NCI-H1105 (cell line): ENCODE data around the gene SYT2.
"Not testable (repeated sequence)": the region's sequence is repeated elsewhere in the genome, so short reads cannot be mapped to it uniquely, and the experiment has no call there.

ENCODE experiments used
- DNase-seq: peaks from one replicate; lab custom pipeline; 2025; lab: John Stamatoyannopoulos, UW

The SYT2 gene

GRCh38 chr1:202569393-202570322, 140.6 kb downstream of the SYT2 start:
- DNase-seq, result no peak

- no peak for DNase-seq
Observed at GRCh38 chr1:202568826-202569225, 141.4 kb downstream of the SYT2 start.

GRCh38 chr1:202568410-202568809, 141.8 kb downstream of the SYT2 start:
- no peak for DNase-seq

GRCh38 chr1:202567738-202568137, 142.5 kb downstream of the SYT2 start:
- DNase-seq, result no peak

- no peak for DNase-seq
Observed at GRCh38 chr1:202565890-202566602, 144.2 kb downstream of the SYT2 start.

- DNase-seq, result no peak
Observed at GRCh38 chr1:202564958-202565495, 145.2 kb downstream of the SYT2 start.

- DNase-seq, result no peak
Observed at GRCh38 chr1:202563818-202564217, 146.4 kb downstream of the SYT2 start.

GRCh38 chr1:202562444-202563060, 147.7 kb downstream of the SYT2 start:
- DNase-seq, result no peak

GRCh38 chr1:202561726-202562443, 148.4 kb downstream of the SYT2 start:
- DNase-seq, result no peak

- DNase-seq, result no peak
Observed at GRCh38 chr1:202561240-202561639, 149.0 kb downstream of the SYT2 start.

GRCh38 chr1:202557662-202558061, 152.6 kb downstream of the SYT2 start:
- not testable (repeated sequence) for DNase-seq

GRCh38 chr1:202556037-202556436, 154.2 kb downstream of the SYT2 start:
- DNase-seq, result not testable (repeated sequence)

- not testable (repeated sequence) for DNase-seq
Observed at GRCh38 chr1:202554619-202555018, 155.6 kb downstream of the SYT2 start.

- DNase-seq, result no peak
Observed at GRCh38 chr1:202553560-202554038, 156.7 kb downstream of the SYT2 start.

GRCh38 chr1:202553078-202553477, 157.2 kb downstream of the SYT2 start:
- not testable (repeated sequence) for DNase-seq

GRCh38 chr1:202552615-202553014, 157.6 kb downstream of the SYT2 start:
- DNase-seq, result not testable (repeated sequence)

GRCh38 chr1:202551683-202552082, 158.6 kb downstream of the SYT2 start:
- DNase-seq, result peak; percentile 9

GRCh38 chr1:202550088-202550487, 160.2 kb downstream of the SYT2 start:
- not testable (repeated sequence) for DNase-seq

- DNase-seq, result no peak
Observed at GRCh38 chr1:202547215-202547614, 163.0 kb downstream of the SYT2 start.

GRCh38 chr1:202546796-202547195, 163.5 kb downstream of the SYT2 start:
- not testable (repeated sequence) for DNase-seq

GRCh38 chr1:202546377-202546776, 163.9 kb downstream of the SYT2 start:
- not testable (repeated sequence) for DNase-seq
